DND-41 (cell line): ENCODE measurements around the gene PER2.

ENCODE experiments used
- ATAC-seq: fragments of 200-7000 bp; cut with Tn5 transposase; 3 replicates; pipeline ENCODE4 v1.9.1; 2021; ENCODE audit warnings: low read depth; ENCODE audit not compliant: insufficient read depth
- DNase-seq: peaks from one replicate; pipeline ENCODE4 v3.0.0-alpha.2; 2020
- H2AFZ ChIP-seq: 2 replicates; pipeline ENCODE4 v1.6.0; 2012; ENCODE audit warnings: low read depth, low read length
- H3K27ac ChIP-seq: 2 replicates; pipeline ENCODE4 v1.5.1; 2012; ENCODE audit warnings: low read length, inconsistent platforms
- H3K27me3 ChIP-seq: fragments of 200-600 bp; sonication (generic); 2 replicates; pipeline ENCODE4 v1.6.0; 2012; ENCODE audit warnings: low read length, mild to moderate bottlenecking, inconsistent platforms; ENCODE audit not compliant: insufficient read depth, poor library complexity
- H3K36me3 ChIP-seq: 2 replicates; pipeline ENCODE4 v1.5.1; 2012; ENCODE audit warnings: low read length, inconsistent platforms; ENCODE audit not compliant: insufficient read depth
- H3K4me1 ChIP-seq: 2 replicates; pipeline ENCODE4 v1.5.1; 2012; ENCODE audit warnings: mild to moderate bottlenecking, low read length; ENCODE audit not compliant: insufficient read depth
- H3K4me2 ChIP-seq: 2 replicates; pipeline ENCODE4 v1.6.0; 2012; ENCODE audit warnings: mild to moderate bottlenecking, moderate library complexity, low read length, inconsistent platforms; ENCODE audit not compliant: insufficient read depth
- H3K4me3 ChIP-seq, 2 experiments: fragments of 200-600 bp in 1 of 2; shearing (Covaris generic) in 1 of 2; 2 replicates each; pipeline ENCODE4 v1.5.1; 2012 to 2016; ENCODE audit warnings: inconsistent platforms in 2 of 2, low read length in 2 of 2, mild to moderate bottlenecking in 2 of 2, low read depth in 1 of 2, moderate library complexity in 1 of 2
- H3K79me2 ChIP-seq: 2 replicates; pipeline ENCODE4 v1.6.0; 2012; ENCODE audit warnings: low read length, inconsistent platforms; ENCODE audit not compliant: insufficient read depth
- H3K9ac ChIP-seq: 2 replicates; pipeline ENCODE4 v1.6.0; 2012; ENCODE audit warnings: low read depth, mild to moderate bottlenecking, inconsistent platforms, low read length, moderate library complexity
- H3K9me3 ChIP-seq: 2 replicates; pipeline ENCODE4 v1.5.1; 2012; ENCODE audit warnings: low read length, moderate library complexity, mild to moderate bottlenecking, inconsistent platforms; ENCODE audit not compliant: insufficient read depth, severe bottlenecking
- H4K20me1 ChIP-seq: 2 replicates; pipeline ENCODE4 v1.6.0; 2012; ENCODE audit warnings: low read length; ENCODE audit not compliant: insufficient read depth
- EZH2 ChIP-seq: IDR thresholded peaks from 3 replicates; pipeline ENCODE4 v1.6.1; 2012; ENCODE audit warnings: borderline replicate concordance, low read depth, mild to moderate bottlenecking, moderate library complexity, low read length, inconsistent platforms; ENCODE audit not compliant: severe bottlenecking
- TF ChIP-seq, protein P1 (sequence below): IDR thresholded peaks from 2 replicates; pipeline ENCODE4 v1.5.1; 2012; ENCODE audit warnings: borderline replicate concordance, low read length, moderate library complexity, mild to moderate bottlenecking; ENCODE audit not compliant: poor library complexity, severe bottlenecking; ENCODE audit errors: extremely low read depth

PER2 gene

GRCh38 chr2:238237431-238238135, 50.8 kb downstream of the PER2 start:
- Histone ChIP-seq H3K36me3 (no peaks in the 10 kb centered on the region), H3K27me3 (peaks cover 9% of the 10 kb centered on the region), H3K9ac (no peak overlapping the region), H2AFZ (no peak overlapping the region), H3K79me2 (no peaks in the 10 kb centered on the region), H3K4me3 (no peak overlapping the region), H3K4me1 (peaks cover 9% of the 10 kb centered on the region), H3K27ac (no peak overlapping the region), H3K4me2 (no peak overlapping the region), H3K9me3 (no peaks in the 10 kb centered on the region), H4K20me1 (no peaks in the 10 kb centered on the region)
- no peak for TF ChIP-seq EZH2
- TF ChIP-seq, protein P1, sequence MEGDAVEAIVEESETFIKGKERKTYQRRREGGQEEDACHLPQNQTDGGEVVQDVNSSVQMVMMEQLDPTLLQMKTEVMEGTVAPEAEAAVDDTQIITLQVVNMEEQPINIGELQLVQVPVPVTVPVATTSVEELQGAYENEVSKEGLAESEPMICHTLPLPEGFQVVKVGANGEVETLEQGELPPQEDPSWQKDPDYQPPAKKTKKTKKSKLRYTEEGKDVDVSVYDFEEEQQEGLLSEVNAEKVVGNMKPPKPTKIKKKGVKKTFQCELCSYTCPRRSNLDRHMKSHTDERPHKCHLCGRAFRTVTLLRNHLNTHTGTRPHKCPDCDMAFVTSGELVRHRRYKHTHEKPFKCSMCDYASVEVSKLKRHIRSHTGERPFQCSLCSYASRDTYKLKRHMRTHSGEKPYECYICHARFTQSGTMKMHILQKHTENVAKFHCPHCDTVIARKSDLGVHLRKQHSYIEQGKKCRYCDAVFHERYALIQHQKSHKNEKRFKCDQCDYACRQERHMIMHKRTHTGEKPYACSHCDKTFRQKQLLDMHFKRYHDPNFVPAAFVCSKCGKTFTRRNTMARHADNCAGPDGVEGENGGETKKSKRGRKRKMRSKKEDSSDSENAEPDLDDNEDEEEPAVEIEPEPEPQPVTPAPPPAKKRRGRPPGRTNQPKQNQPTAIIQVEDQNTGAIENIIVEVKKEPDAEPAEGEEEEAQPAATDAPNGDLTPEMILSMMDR = no peak
- DNase-seq (no peak), ATAC-seq (no peak)

- Histone ChIP-seq H3K4me2 (no peak overlapping the region), H3K9me3 (no peaks in the 10 kb centered on the region), H3K4me1 (peaks cover 9% of the 10 kb centered on the region), H4K20me1 (no peaks in the 10 kb centered on the region), H3K27ac (no peak overlapping the region), H3K4me3 (no peak overlapping the region), H2AFZ (no peak overlapping the region), H3K36me3 (no peaks in the 10 kb centered on the region), H3K27me3 (peaks cover 9% of the 10 kb centered on the region), H3K79me2 (no peaks in the 10 kb centered on the region), H3K9ac (no peak overlapping the region)
- TF ChIP-seq, protein P1 = no peak
- TF ChIP-seq EZH2 = no peak
- ATAC-seq = no peak
- no peak for DNase-seq
Measured at GRCh38 chr2:238236571-238236970, 51.8 kb downstream of the PER2 start.

DNA sequence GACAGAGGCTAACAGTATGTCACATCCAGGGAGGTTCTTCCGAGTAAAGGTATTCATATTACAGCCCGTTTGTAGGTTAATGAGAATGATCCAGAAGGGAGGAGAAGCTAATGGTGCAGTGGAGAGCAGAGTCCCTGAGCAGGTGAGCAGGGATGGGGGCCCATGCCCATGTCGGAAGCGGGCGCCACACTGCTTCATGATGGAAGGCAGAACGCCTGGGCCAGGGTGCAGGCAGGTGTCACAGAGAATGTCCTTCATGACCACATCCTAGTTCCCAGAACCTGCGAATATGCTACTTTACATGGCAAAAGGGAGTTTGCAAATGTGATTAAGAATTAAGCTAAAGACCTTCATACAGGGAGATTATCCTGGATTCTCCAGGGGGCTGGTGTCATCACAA, 52.6 kb downstream of the PER2 start:
- Histone ChIP-seq H3K36me3 (no peaks in the 10 kb centered on the region), H3K4me3 (no peak overlapping the region), H3K4me1 (peaks cover 9% of the 10 kb centered on the region), H3K4me2 (no peak overlapping the region), H2AFZ (no peak overlapping the region), H3K27me3 (peaks cover 9% of the 10 kb centered on the region), H3K9ac (no peak overlapping the region), H4K20me1 (no peaks in the 10 kb centered on the region), H3K79me2 (no peaks in the 10 kb centered on the region), H3K27ac (no peak overlapping the region), H3K9me3 (no peaks in the 10 kb centered on the region)
- DNase-seq = no peak
- TF ChIP-seq, protein P1 = no peak
- no peak for TF ChIP-seq EZH2
- no peak for ATAC-seq
